Upper lobe of left lung (tissue), 4 donors: ENCODE measurements around the gene BCAS3.

Source experiments
- EP300 ChIP-seq, 4 donors: sonication (generic); formaldehyde crosslinking; IDR thresholded peaks; one replicate each; pipeline ENCODE4 v1.5.1; 2017; ENCODE audit warnings: antibody characterized with exemption in 4 of 4, control low read depth in 2 of 4
- POLR2A ChIP-seq, 4 donors: fragments of 450-650 bp; IDR thresholded peaks; one replicate each; pipeline ENCODE4 v1.5.1; 2016 to 2017; ENCODE audit warnings: antibody characterized with exemption in 4 of 4, mild to moderate bottlenecking in 2 of 4
- POLR2AphosphoS5 ChIP-seq, 2 donors: sonication (generic); formaldehyde crosslinking; IDR thresholded peaks; one replicate each; pipeline ENCODE4 v1.5.1; 2017; ENCODE audit warnings: antibody characterized with exemption in 2 of 2
- TF ChIP-seq, protein P1 (sequence below), 6 experiments: fragments of 450-650 bp in 4 of 6; fragments of 200-600 bp in 2 of 6; sonication (generic) in 2 of 6; IDR thresholded peaks; one replicate each; pipeline ENCODE4 v1.5.1; 2016 to 2019; ENCODE audit warnings: antibody characterized with exemption in 6 of 6

DNA sequence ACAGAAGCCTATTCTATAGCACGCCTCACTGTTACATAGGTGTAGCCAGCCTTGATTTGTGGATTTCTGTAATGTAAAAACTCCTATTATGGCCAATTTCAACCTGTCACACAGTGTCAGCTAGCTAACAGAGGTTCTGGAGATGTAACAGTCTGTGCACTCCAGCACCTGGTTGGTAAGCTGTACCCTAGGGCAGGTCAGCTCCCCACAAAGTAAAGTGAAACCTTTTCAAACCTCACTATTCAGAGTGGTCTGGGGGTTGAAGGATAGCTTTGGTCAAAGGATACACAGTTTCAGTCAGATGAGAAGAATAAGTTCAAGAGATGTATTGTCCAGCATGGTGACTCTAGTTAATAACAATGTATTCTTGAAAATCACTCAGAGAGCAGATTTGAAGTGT lies 693.5 kb downstream of the BCAS3 start:
- TF ChIP-seq, protein P1, sequence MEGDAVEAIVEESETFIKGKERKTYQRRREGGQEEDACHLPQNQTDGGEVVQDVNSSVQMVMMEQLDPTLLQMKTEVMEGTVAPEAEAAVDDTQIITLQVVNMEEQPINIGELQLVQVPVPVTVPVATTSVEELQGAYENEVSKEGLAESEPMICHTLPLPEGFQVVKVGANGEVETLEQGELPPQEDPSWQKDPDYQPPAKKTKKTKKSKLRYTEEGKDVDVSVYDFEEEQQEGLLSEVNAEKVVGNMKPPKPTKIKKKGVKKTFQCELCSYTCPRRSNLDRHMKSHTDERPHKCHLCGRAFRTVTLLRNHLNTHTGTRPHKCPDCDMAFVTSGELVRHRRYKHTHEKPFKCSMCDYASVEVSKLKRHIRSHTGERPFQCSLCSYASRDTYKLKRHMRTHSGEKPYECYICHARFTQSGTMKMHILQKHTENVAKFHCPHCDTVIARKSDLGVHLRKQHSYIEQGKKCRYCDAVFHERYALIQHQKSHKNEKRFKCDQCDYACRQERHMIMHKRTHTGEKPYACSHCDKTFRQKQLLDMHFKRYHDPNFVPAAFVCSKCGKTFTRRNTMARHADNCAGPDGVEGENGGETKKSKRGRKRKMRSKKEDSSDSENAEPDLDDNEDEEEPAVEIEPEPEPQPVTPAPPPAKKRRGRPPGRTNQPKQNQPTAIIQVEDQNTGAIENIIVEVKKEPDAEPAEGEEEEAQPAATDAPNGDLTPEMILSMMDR (IDR thresholded peaks at IDR 0.05) = no peak
- TF ChIP-seq POLR2A (IDR thresholded peaks at IDR 0.05) (no peak), EP300 (IDR thresholded peaks at IDR 0.05) (no peak), POLR2AphosphoS5 (IDR thresholded peaks at IDR 0.05) (no peak)
